NK-92 treated with Interleukin-12 subunit alpha and Interleukin-12 subunit beta, amount 100 ng/mL, for 24 hours (cell line): ENCODE data around the gene OR2V2.
A peak's percentile ranks its signal among the peaks of the same experiment; 100 is the strongest.

ENCODE experiments used
- DNase-seq: peaks from one replicate; lab custom pipeline; 2025; lab: John Stamatoyannopoulos, UW

Gene OR2V2

GRCh38 chr5:181145133-181145532 is 2.3 kb upstream of the OR2V2 start:
- DNase-seq, result no peak

DNA sequence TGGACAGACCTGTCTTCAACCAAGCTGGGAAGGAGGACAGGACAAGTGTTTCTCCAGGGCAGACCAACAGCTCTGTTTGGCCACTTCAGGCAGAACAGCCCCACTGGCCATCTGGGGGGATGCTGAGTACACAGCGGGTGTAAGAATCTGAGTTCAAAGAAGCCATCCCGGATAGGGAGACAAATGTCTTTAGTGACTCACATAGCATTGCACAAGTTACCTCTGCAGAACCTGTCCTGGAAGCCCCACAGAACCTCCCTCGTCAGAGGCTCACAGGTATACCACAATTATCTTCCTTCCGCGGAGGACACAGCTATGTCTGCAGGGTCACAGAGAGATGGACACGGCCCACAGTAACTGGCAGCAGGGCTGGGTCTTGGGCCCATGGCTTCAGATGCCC is 2.0 kb downstream of the OR2V2 start:
- DNase-seq, result no peak

DNA sequence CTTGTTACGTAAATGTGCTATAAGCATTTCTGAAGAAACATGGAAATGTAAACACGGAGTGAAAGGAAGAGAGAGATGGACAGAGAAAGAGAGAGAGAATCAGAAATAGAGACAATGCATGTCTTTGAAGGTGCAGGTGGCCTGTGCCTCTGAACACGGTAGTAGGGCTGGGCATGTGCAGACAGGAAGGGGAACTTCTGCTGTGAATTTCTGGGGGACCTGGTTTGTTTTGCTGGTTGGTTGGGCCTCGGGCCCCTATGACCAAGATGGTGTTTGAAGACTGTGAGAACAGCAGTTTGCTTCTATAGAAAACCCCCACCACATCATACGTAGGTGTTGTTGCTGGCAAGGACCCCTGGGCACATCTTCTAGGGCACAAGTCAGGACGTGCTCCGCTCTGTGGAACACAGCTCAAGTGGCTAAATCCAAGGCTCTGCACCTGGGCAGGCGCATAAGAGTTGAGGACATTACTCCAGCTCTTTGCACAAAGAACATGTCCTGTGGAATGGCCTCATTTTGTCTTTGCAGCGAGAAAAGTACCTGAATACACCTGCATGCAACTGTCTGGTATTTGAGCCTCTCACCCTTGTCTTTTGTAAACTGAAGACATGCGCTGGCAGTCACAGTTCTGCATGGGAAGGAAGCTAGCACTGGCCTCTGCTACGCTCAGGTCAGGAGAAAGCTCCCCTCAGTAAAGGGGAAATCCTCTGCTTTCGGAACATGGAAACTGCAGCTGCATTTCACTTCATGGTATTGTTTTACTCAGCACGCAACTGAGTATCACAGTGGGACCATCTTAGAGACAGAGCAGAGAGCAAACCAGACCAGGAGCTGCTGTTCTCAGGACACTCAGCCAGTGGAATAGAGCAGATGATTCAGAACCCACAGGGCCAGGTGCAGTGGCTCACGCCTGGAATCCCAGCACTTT is 2.7 kb downstream of the OR2V2 start:
- DNase-seq, result no peak

- no peak for DNase-seq
These were observed 3.8 kb downstream of the OR2V2 start for GRCh38 chr5:181151146-181151545.

- DNase-seq, result no peak
These were observed 5.0 kb downstream of the OR2V2 start for GRCh38 chr5:181152406-181152805.

DNA sequence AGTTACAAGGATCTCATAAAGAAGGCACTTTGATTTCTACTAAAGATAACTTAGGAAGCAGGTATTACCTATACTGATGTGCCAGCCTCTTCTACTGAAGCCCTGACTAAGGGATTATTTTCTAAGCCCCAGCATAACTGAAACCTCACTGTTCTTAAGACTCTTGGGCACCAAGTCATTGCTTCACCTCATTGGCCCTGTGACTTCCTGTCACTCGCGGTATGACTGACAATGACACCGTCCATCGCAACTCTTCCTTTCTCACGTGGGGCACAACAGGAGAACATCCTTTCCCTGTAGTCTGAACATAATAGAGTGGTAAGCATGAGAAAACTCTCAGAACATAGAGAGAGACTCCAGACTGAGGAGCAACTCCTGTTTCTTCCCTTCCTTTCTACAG is 6.4 kb downstream of the OR2V2 start:
- no peak for DNase-seq

- DNase-seq, result no peak
These were observed 9.4 kb downstream of the OR2V2 start for GRCh38 chr5:181156758-181157157.

DNA sequence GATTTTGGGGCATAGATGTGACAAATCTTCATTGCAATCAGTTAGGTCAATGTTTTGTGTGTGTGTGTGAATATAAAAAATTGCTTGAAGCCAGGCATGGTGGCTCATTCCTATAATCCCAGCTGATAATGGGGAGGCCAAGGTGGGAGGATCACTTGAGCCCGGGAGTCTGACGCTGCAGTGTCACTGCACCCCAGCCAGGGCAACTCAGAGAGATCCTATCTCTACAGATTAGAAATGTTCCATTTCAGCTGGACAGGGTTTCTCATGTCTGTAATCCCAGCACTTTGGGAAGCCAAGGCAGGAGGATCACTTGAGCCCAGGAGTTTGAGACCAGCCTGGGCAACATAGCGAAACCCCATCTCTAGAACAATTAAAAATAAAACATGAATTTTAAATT is 11.5 kb downstream of the OR2V2 start:
- no peak for DNase-seq

- peak; percentile 74 for DNase-seq
These were observed 12.1 kb downstream of the OR2V2 start for GRCh38 chr5:181159286-181160151.

- DNase-seq, result peak; percentile 51
These were observed 12.9 kb downstream of the OR2V2 start for GRCh38 chr5:181160152-181160754.

GRCh38 chr5:181160755-181161533 is 13.6 kb downstream of the OR2V2 start:
- DNase-seq, result peak; percentile 67

DNA sequence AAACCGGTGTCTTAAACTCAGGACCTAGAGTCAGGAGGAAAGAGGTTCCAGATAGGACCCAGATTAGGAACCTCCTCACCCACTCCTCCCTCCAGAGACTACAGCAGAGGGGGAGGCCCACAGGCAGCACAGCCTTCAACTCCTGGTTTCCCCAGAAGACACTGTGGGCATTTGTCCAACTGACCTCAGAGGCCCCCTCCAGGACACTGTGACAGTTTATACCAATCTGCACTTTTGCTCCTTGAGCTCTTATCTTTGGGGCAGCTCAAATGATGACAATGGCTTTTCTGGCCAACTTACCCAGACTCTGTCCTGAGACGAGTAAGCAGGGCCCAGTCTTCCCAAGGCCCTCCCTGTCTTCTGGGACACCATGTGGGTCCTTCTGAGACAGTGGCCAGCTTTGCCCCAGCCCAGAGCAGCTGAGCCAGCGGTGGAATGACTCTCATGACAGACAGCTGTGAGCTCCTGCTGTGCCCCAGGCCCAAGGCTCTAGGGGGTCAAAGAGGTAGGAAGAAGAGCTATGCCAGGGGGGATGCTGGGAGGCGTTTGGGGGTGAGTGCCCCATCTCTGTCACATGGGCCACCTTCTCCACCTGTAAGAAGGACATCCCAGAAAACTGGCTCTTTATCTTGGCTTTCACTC is 14.3 kb downstream of the OR2V2 start:
- DNase-seq, result no peak

DNA sequence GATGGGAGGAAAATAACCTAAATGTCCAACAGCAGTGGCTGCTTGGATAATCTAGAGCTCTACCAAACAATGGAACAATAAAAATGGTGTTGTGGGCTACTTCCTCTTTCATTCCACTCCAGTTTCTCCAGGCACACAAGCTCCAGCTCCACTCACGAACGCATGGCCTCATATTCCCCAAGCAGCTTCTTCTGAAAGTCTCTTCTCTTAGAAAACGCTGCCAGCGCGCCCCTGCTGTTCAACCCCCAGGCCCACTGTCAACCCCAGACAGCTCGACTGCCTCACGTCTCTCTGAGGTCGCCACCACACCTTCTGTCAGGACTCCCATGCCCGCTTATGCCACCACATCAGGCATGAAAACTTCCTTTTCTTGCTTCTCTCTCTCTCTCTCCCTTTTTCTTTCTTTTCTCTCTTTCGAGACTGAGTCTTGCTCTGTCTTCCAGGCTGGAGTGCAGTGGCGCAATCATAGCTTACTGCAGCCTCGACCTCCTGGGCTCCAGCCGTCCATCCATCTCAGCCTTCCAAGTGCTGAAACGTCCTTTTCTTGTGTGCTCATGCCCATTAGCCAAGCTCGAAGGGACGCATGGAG is 16.2 kb downstream of the OR2V2 start:
- no peak for DNase-seq

DNA sequence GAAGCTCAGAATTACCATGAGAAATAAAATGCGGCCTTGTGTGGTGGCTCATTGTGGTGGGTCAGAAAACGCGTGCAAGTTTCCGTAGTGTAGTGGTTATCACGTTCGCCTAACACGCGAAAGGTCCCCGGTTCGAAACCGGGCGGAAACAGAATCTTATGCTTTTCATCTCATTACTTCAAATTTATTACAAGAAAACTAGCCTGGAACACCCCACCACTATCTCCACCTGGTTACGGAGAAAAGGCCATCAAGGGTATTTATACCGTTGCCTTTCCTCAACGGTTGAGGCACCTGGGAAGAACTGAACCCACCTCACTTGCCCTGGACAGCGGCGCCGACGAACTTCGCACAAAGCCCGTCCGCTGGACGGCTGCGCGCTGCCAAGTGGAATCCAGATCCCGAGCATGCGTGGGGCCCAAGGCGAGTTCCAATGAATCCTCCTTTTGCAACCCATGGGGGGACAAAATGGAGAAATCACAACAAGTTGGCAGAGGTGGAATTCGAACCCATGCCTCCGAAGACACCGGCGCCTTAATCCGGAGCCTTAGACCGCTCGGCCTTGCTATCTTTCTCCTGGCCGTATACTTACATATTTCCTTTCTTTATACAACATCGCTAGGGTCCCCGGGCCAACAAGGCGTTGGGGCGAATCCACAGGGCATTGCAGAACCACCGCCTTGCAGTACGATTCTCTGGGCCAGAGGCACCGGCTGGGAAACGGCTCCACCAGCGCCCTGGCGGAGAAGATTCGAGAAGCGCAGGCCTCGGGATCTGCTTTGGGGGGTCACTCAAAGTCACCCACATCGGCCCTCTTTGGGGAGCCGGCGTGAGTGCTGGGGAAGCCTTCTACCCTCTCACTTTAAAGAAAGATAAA is 16.9 kb downstream of the OR2V2 start:
- no peak for DNase-seq

- no peak for DNase-seq
These were observed 19.7 kb downstream of the OR2V2 start for GRCh38 chr5:181166812-181167733.

GRCh38 chr5:181167814-181168488 is 20.6 kb downstream of the OR2V2 start:
- no peak for DNase-seq

GRCh38 chr5:181168595-181169118 is 21.3 kb downstream of the OR2V2 start:
- DNase-seq, result no peak
